Measurements from ENCODE around the gene F8. TPM values are rescaled to one million over a fixed set of nuclear protein-coding genes. Genes with fewer than 3 reads are reported as not detected.

Gene F8
- total and polyA plus RNA-seq, 9 of the 15 experiments (the other 6 are each of a cell fraction or from before 2014, with no cell fraction given) = 0.41 to 3.8 (median 0.91) TPM

GRCh38 chrX:154818916-154819770 is 203.4 kb downstream of the F8 start (continued):
- TF ChIP-seq MGA (IDR thresholded peaks at IDR 0.05) (no peak), ZFX (CRISPR knock-in tag; IDR thresholded peaks at IDR 0.05) (peak; percentile 37; the same call in 1 of the 2 replicates), ZNF212 (CRISPR knock-in tag; IDR thresholded peaks at IDR 0.05) (no peak), ZFPM2 (CRISPR knock-in tag; IDR thresholded peaks at IDR 0.05) (no peak), ZNF184 (CRISPR knock-in tag; IDR thresholded peaks at IDR 0.05) (no peak), ZBTB11 (CRISPR knock-in tag; IDR thresholded peaks at IDR 0.05) (peak in 1 of 3 experiments; percentile 28; a peak in 1 of 6 replicates), PKNOX1 (IDR thresholded peaks at IDR 0.05) (peak; percentile 73), HMG20B (CRISPR knock-in tag; IDR thresholded peaks at IDR 0.05) (no peak)

All from K562 (cell line).